HL-60/S4 (cell line): Measurements from ENCODE around the gene DAPK1.

Experiments used
- in situ Hi-C: fragments of 300-500 bp; cut with MboI; formaldehyde crosslinking; loops from 2 replicates; pipeline ENCODE4 v1.14.3; 2022; ENCODE audit warnings: low sequenced_read_pairs

Gene DAPK1

DNA sequence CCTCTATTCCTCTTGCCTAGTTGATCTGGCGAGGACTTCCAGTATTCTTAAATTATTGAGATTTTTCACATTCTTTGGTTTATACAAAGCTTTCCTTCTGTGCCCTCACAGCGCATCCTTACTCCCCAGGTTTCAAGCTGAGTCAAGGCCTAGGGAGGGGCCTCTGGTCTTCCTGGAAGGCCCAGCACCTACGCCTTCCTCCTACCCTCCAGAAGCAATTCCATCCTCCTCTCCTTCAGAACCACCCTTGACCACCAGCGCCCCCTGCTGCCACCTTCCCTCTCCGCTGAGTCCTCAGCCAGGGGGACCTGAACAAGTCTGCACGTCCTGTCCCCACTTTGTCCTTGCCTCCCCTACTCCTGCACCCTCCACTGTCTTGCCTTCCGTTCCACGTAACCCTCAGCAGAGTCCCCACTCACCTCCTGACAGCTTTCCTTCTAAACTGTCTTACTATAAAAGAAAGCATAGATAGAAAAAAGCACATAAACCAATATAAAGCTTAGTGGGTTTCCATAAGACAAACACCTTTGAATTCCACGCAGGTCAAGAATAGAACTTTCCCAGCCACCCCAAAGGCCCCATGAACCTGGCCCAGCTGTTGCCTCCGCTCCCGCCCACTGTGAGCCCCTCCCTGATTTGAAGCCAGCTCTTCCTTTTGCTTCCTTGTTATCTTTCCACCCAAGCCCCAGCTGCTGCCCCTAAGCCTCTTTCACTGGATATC, 165.3 kb downstream of the DAPK1 start:
- in situ Hi-C loops: no loop called here

DNA sequence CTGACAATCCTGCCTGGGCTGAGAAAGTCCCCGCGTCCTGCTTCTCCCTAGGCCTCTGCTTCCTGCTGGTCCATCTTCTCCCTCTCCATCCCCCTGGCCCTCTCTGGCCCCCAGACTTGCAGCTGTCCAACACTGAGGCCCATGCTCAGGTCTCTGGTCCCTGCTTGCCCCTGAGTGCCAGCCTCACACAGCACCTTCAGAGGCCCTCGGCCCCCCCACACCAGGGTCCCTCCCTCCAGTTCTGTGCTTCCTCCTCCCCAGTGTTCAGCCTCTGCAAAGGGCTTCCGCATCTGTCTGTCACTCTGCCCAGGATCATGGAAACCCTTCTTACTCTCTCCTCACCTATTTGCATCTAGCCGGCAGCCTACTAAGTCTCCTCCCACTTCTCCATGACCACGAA, 165.9 kb downstream of the DAPK1 start:
- in situ Hi-C loops: no loop called here

DNA sequence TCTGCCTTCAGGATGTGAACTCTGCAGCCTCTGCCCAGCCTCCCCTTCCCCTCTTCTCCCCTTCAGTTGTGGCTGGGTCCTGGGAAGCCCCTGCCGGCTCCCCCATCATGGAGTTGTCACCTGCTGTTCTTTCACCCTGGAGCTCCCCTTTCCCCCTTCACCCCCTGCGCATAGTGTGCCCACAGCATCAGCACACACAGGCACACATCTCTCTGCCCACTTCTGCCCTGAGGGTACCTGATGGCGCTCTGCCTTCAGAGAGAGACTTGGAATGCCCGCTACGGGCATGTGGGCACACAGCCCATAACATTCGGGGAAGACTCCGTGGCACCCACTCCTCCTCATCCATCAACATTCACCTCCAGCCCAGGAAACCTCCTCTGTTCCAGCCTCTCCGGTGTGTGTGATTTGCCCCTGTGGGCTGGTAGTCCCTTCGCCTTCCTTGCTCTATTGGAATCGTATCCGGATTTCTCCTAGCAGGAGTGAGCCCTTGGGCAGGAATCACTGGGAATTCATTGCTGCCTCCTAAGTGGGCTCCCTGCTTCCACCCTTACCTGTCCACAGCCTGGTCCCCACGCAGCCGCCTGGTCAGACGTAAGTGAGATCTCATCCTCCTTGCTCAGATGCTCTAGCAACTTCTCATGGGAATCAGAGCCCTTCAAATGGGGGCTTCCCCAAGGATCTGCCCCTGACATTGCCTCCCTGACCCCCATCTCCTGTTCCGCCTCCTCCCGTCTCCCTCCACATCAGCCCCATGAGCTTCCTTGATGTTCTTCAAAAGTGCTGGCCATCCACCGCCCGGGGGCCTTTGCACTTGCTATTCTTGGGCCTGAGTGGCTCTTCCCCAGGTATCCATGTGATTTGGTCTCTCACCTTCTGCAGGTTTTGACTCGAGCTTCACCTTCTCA, 166.7 kb downstream of the DAPK1 start:
- in situ Hi-C loops: no loop called here

DNA sequence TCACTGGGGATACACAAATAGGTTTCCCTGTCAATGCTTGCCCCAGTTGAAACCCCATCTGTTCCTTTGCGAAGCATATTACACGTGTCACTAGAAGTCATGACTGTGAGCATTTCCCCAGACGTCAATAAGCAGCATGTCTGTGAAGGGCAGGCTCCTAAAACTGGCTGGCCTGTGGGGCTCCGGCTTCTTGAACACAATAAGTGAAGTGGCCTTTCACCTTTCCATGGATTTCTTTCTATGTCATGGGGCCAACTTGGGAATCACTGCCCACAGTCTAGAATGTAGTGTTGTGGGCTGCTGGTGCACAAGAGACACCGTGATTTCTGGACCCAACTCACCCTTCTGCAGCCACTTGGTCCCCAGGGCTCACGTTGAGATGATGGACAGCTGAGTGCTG, 167.8 kb downstream of the DAPK1 start:
- in situ Hi-C loops: no loop called here

DNA sequence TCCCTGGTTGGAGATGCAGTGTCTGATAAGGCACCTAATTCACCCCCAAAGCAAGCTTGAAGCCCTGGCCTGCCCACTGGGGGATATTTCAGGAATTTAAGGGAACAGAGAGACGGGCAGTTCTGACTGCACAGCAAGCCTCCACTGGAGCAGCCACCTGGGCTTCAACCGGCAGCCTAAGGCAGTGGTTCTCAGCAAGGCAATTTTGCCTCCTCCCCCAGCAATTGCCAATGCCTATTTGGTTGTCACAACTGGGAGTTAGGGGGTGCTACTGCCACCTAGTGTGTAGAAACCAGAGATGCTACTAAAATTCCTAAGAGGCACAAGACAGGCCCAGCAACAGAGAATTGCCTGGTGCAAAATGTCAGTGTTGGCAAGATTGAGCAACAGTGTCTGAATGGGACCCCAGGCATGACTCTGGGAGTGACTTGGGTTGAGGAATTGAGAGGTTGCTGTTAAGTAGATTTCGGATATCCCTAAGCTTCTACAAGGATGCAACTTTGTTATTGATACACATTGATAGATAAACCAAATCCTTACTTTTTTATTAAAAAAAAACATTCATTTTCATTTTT, 169.6 kb downstream of the DAPK1 start:
- in situ Hi-C loops: no loop called here

DNA sequence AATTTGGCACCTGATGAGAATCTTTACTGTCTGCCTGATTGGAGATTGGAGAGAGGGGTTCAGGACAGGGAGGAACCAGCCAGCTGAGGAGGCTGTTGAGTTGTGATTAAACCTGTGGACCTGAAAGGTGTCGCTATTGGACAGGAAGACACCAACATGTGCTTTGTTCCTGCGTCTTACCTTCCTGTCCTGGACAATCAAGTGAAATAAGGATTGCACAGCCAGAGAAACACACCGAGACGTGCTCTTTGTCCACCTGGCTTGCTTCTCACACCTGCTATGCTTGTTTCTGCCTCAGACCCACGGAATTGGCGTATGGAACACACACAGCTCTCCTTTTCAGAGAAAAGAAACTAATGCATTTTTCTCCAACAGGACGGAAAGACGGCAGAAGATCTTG, 170.6 kb downstream of the DAPK1 start:
- in situ Hi-C loops: no loop called here

DNA sequence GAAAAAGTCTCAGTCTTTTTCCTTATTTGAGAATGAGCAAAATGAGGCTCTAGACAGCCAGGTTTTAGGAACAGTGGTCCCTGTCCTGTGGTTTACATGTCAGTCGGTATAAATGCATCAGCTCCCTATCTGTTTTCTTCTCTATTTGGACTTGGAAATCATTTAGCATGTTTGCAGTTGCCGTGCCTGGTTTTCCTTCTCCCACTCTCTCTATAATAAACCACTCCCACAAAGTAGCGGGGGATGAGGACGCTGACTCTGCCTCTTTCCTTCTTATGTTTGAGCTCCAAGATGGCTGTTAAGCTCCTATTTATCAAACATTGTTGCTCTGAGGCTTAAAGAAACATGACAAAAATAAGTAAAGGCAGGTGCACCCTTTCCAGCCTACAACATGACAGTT, 171.1 kb downstream of the DAPK1 start:
- in situ Hi-C loops: no loop called here

DNA sequence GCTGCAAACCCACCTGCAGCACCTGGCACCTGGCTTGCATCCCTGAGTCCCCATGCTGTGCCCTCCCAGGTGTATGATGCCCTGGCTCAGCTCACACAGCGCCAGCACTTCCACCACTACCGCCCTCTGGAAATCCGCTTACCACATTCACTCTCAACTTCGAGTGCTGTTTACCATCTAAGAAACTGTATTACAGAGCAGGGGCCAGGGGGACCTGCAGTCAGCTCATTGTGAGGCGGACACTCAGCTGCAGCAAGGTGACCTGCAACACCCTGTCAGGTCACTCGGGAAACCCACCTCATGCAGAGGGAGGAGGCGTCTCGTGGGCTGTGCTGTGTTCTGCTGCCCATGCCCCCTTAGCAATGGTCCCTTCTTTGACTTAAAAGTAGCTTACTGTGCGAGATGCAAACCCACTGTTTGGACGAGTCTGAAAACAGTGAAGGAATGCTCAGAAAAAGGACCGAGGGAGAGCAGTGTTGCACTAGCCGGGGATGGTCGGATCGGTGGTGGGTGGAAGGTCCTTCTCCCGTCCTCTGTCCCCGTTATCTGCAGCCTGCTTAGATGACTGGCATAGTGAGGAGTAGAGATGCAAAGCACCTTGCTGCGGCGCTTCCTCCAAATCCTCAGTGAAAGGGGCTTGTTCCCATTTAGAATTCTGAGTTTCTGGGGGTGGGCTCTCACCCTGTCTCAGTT, 173.1 kb downstream of the DAPK1 start:
- in situ Hi-C loops: loop anchor here (5.0 kb wide), 1 partner anchor 328 kb away; no protein-coding TSS in a partner anchor

DNA sequence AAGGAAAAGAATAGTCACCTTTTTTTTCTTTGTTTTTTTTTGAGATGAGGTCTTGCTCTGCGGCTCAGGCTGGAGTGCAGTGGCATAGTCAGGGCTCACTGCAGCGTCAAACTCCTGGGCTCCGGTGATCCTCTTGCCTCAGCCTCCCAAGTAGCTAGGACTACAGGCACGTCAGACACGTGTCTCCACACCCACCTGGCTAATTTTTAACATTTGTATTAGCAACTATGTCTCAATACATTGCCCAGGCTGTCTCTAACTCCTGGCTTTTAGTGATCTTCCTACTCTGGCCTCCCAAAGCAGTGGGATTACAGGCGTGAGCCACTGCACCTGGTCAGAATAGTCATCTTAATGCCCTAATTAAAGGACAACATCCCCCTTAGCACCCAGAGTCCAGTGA, 173.8 kb downstream of the DAPK1 start:
- in situ Hi-C loops: loop anchor here (5.0 kb wide), 1 partner anchor 329 kb away; no protein-coding TSS in a partner anchor

DNA sequence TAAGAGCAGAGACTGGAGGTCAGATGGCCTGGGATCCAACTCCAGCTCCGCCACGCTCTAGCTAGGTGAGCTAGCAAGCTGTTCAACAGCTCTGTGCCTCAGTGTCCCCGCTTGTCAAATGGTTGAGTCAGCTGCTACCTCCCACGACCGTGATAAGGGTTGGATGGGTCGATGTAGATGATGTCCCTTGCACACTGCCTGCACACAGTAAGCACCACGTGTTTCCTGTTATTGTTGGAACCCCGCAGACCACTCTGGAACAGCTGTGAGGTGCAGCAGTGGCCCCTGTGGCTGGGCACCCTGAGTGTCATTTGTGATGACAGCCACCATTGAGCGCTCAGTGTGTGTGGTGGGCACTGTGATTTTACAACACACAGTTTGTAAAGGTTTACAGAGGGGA, 174.3 kb downstream of the DAPK1 start:
- in situ Hi-C loops: loop anchor here (5.0 kb wide), 1 partner anchor 330 kb away; no protein-coding TSS in a partner anchor

DNA sequence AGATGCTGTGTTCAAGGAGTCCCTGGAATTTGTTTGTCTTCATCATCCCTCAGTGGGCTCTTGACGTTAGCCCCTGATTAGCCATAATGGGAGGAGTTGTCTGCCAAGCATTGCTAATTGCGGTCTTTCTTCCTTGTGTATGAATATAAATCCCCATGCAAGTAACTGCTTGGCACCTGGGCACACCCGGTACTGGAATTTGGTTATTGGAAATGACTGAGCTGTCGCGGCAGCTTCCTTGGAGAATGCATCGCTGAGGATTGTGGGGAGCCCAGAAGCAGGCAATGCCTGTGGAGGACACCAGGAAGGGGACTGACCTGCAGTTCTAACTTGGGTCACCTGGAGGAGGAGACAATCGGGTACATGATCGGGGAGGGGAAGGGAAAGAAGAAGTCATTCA, 174.9 kb downstream of the DAPK1 start:
- in situ Hi-C loops: loop anchor here (5.0 kb wide), 1 partner anchor 330 kb away; no protein-coding TSS in a partner anchor

DNA sequence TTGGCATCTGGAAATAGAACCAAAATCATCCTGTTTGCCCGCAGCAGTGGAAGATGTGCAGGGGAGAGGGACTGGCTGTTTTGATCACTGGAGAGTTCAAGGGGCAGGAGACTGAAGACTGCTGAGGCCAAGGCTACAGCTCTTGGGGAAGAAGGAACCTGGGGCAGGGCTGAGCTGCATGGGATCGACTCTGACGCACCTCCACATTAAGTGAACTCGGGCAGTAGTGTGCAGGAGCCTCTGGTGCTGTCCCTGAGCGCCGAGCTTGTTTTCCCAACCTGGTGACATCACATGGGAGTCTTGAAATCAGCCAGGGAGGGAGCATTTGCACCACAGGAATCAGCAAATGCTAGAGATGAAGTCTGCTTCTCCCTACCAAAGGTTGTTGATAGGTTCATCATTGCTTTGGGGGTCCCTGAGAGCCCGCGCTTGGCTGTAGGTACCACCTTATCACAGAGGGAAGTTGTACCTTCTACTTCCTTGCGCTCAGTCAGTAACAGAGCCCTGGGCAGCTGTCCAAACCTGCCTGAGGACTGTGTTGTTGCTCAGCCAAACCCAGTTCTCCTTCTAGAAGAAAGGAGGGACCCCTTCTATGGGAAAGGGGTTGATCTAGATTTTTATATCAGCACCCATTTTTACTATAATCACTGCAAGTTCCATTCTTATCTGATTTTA, 175.9 kb downstream of the DAPK1 start:
- in situ Hi-C loops: loop anchor here (5.0 kb wide), 1 partner anchor 331 kb away; no protein-coding TSS in a partner anchor

DNA sequence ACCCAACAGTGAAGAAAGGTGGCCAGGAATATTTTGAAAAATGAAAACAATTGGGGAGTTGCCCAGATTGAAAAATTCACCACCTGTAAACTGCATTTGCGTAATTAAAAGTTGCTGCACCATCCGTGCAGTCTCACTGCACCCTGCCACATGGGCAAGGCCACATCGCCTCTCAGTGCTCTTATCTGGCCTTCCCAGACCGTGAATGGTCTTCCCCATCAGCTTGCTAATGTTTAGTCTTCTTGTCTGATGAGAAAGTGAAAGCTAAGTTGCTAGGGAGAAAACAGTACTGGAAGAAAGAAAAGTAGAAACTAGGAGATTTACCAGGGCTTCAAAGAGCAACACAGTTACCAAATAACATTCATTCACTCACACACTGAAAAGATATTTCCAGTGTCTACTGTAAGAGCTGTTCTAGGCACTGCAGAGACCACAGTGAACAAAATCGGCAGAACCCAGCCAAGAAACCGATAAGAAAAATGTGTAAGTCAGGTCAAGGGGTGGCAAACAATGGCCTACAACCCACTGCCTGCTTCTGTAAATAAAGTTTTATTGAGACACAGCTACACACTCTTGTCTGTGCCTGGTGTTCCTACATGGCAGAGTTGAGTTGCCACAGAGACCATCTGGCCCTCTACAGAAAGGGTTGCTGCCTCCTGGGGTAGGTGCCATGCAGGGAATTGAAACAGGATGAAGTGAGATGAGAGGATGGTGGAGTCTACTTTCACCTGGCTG, 177.1 kb downstream of the DAPK1 start:
- in situ Hi-C loops: loop anchor here (5.0 kb wide), 2 partner anchors 138 to 332 kb away; no protein-coding TSS in a partner anchor

DNA sequence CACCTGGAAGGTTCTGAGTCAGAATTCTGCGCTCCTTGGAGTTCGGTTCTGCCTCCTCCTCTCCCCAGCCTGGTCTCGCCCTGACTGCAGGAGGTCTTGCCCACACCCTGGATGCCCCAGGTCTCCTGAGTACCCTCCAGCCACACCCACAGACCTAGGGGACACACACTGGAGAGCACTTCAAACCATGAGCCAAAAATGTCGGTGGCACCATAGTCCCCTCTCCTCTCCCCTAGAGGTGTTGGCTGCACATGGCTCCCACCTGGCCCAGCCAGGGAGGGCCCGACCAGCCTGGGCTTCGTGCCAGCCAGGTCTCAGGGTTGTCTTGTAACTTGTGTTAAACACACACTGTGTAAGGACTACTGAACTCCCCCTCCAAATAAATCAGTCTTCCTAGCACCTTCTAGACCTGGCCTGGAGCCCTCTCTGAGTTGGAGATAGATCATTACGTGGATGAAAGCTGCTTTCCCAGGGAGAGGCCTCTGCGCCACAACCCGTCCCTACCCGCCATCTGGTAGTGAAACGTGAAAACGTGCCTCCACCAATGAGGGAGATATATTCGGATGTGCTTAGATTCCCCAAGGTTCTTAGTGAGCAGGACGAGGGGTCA, 178.3 kb downstream of the DAPK1 start:
- in situ Hi-C loops: loop anchor here (5.0 kb wide), 1 partner anchor 136 kb away; no protein-coding TSS in a partner anchor

DNA sequence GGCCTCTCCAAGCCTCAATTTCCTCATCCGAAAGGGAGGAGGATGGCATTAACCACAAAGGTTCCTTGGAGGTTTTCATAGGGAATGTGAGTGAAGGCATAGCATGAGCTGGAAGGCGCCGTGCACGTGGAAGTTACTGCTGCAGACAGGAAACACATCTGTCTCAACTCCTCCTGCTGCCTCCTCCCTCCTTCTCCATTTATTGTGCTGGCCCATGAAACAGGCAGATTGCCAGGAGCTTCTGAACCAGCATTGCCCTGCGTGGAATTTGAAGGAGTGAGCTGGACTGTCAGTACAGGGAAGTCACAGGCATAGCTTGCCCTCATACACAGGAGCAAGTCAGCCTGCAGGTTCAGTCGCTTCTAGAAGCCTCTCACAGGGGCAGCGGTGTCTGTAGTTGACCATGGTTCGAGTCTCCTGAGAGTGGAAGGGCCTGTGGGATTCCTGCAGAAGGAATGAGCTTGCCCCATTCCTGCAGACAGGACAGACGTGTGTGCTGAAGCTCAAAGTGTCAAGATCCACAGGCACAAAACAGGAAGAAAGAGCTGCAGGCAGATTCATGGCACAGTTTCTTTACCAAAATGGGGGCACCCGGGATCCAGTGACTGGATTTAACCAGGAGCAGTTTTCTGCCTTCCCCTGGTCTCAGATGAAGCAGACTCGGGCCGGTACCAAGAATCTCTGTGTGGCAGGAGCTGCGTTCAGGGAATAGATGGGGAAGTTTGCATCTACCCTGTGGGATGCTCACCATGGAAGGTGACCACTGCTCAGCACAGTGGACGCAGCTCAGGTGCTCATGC, 179.5 kb downstream of the DAPK1 start:
- in situ Hi-C loops: loop anchor here (5.0 kb wide), 1 partner anchor 135 kb away; no protein-coding TSS in a partner anchor

DNA sequence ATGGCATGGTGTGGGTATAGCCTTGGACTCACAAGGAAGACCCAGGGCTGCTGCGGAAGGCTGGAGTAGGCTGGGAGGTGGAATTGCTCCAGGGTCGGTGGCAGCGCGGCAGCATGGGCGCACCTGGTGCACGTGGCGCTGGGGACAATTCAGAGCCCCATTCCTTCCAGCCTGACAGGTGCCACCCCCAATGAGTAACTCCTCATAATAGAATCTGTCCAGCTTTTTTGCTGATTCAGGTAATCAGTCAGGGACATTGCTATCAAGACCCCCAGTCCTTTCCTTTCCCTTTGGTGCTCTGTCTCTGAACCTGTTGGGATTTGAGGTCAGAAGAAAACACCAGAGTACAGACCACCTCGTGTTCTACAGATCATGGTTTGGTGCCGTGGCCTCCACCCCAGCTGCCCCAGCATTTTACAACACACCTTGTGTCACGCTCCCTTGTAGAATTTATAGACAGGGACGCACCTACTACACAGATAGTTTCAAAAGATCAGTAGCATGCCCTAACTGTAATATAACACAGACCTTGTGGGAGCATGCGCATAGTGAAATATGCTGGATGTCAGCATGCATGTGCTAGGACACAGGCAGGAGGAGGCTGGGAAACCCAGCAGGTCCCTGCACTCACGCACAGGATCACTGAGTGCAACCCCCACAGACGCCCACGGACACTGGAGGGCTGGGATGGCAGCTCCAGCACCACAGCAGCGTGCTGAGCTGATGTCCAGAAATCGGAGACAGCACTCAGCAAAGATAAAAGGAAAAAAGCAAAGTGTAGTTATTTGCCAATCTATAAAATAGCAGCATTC, 180.3 kb downstream of the DAPK1 start:
- in situ Hi-C loops: loop anchor here (5.0 kb wide), 1 partner anchor 134 kb away; no protein-coding TSS in a partner anchor

DNA sequence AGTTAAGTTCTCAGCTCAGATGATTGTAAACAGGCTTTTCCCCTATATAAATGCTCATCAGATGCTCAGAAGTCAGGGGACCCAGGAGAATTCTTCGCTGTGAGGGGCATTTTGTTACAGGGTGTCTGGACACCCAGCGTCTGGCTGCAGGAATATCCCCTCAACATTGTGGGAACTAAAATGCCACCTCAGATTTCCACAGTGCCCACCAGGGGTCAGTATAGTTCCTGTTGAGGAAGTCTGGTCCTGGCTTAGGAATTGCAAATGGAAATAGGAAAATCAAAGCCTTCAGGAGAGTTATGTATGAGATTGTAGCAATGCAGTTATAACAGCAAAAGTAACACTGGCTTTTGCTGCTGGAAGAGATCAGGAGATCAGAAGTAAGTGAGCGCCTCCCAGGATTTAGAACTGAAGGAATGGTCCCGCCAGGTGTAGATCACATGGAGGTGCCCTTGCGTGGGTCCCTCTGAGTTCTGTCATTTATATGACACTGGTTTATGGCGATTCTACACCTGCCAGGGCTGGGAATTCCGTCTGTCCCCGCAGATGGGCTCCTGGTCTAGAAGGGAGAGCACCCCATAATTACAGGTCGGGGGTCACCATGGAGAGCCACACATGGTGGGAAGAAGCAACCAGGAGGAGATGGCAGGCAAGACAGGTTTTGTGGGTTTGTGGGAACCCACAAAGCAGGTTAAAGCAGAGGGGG, 181.1 kb downstream of the DAPK1 start:
- in situ Hi-C loops: loop anchor here (5.0 kb wide), 1 partner anchor 133 kb away; no protein-coding TSS in a partner anchor
